SJSA1 (cell line): ENCODE measurements around the gene SEZ6. TPM values are rescaled to one million over a fixed set of nuclear protein-coding genes. Genes with fewer than 3 reads are reported as not detected.

Source experiments
- DNase-seq, 2 experiments: peaks; one replicate each; pipeline ENCODE4 v3.0.0-alpha.2; 2015 to 2020; ENCODE audit warnings: low spot score in 2 of 2, low read depth in 1 of 2
- H3K27ac ChIP-seq: fragments of 250-450 bp; sonication (Bioruptor Pico); 2 replicates; pipeline ENCODE4 v1.5.1; 2020; ENCODE audit warnings: mild to moderate bottlenecking, moderate library complexity
- H3K27me3 ChIP-seq: fragments of 250-450 bp; sonication (Bioruptor Pico); replicated peaks from 2 replicates; pipeline ENCODE4 v1.5.1; 2020; ENCODE audit warnings: mild to moderate bottlenecking, moderate library complexity
- H3K36me3 ChIP-seq: fragments of 250-450 bp; sonication (Bioruptor Pico); 2 replicates; pipeline ENCODE4 v1.5.1; 2020; ENCODE audit warnings: mild to moderate bottlenecking
- H3K4me1 ChIP-seq: fragments of 250-450 bp; sonication (Bioruptor Pico); replicated peaks from 2 replicates; pipeline ENCODE4 v1.6.1; 2021; ENCODE audit warnings: mild to moderate bottlenecking
- H3K4me3 ChIP-seq: fragments of 250-450 bp; sonication (Bioruptor Pico); 2 replicates; pipeline ENCODE4 v1.5.1; 2020; ENCODE audit warnings: mild to moderate bottlenecking
- H3K9me3 ChIP-seq: fragments of 250-450 bp; sonication (Bioruptor Pico); replicated peaks from 2 replicates; pipeline ENCODE4 v1.5.1; 2020; ENCODE audit warnings: mild to moderate bottlenecking
- total RNA-seq: library from RNA; depleted of rRNA; stranded (reverse); fragments of >200 nt; shearing (Covaris generic); gene quantifications from 2 replicates; pipeline ENCODE4 v1.2.3, GENCODE V29; 2014; rRNA removed

The SEZ6 gene
- total RNA-seq, 1 experiment from 2014 or later = not detected

DNA sequence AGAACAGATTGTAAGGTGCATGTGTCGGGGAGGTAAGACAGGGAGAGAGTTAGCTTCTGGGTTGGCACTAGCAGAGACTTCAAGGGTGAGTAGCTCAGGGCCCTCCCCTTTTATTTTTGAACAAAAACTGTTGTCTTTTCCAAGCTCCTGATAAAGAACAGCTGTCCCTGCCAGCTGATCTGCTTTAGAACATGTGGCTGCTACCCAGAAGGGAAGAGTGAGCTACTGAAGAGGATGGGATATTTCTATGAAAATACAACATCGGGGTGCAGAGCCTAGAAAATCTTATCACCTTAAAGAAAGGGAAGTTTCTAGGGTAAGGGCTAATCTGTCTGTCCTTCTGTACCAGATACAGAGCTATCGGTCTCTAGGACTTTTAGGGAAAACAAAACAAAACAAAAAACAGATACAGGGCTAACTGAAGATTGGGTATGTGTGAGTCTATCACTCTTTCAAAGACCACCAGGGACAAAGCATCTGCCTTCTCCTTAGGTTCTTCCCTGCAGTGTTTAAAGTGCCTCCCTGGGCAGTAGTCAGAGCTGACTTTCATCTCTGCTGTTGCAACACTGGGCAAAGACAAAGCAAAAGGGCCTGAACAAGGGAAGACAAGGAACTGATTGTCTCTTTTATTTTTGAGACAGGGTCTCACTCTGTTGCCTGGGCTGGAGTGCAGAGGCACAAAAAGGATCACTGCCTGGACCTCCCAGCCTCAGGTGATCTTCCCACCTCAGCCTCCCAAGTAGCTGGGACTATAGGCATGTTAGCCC, 97.9 kb downstream of the SEZ6 start:
- H3K27me3 ChIP-seq = no peaks in the 10 kb centered on the region
- no peak overlapping the region for H3K4me3 ChIP-seq
- H3K27ac ChIP-seq = no peak overlapping the region
- no peak for DNase-seq
- no peaks in the 10 kb centered on the region for H3K9me3 ChIP-seq
- H3K36me3 ChIP-seq = peaks cover 70% of the 10 kb centered on the region
- H3K4me1 ChIP-seq = peaks cover 12% of the 10 kb centered on the region

DNA sequence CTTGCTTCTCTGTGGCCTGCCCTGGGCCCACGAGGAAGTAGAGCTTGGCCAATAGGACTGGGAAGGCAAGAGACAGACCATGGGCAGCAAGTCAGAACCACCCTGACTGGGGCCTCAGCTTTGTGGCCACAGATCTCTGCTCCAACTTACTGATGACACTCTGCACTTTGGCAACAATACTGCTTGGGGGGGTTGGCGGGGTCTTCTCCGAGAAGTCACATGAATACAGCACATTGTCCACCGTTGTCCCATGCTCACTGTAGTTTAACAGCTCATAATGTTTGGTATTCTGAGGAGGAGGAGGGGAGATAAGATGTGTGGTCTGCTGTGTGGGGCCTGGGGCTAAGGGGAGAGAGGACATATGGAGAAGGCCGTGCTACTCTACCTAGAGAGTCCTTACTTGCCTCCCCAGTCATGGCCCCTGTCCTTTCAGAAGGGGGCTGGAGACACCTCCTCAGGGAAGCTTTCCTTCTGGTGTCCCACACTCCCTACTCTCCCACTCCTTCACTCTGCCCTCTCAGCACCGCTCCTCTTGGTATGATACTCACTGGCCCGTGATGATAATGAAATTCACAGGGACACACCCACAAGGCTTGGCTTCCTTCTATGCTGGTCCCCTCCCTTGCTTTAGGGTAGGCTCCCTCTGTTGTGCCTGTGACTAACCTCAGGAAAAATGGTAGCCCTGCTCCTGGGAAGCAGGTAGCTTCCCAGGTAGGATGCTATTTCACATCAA, 99.0 kb downstream of the SEZ6 start:
- H3K27ac ChIP-seq = no peak overlapping the region
- H3K4me3 ChIP-seq = no peak overlapping the region
- no peaks in the 10 kb centered on the region for H3K27me3 ChIP-seq
- peaks cover 65% of the 10 kb centered on the region for H3K36me3 ChIP-seq
- peaks cover 22% of the 10 kb centered on the region for H3K4me1 ChIP-seq
- DNase-seq = no peak
- no peaks in the 10 kb centered on the region for H3K9me3 ChIP-seq

DNA sequence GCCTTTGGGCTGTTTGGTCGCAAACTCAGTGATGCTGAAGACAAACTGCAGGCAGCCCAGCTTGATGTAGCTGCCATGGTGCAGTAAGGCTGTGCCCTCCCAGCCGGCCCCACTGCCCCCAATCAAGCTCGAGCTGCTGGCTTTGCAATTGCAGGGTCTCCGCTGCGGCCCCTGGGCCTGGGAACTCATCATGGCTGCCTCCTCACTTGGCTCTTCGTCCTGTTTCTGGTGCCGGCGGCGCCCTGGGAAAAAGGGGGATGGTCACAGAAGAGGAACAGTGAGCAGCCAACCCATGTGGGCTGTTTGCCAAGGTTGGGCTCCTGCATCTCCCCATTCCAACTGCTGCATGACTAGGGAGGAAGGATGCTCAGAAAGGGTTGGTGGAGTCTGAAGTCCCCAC, 99.6 kb downstream of the SEZ6 start:
- Histone ChIP-seq H3K9me3 (no peaks in the 10 kb centered on the region), H3K4me3 (no peak overlapping the region), H3K27me3 (no peaks in the 10 kb centered on the region), H3K36me3 (peaks cover 59% of the 10 kb centered on the region), H3K27ac (no peak overlapping the region), H3K4me1 (peaks cover 26% of the 10 kb centered on the region)
- no peak for DNase-seq

Other genes with a start within 250 kb of the SEZ6 start
- gene FAM222B, start 163.2 kb downstream of the SEZ6 start, total RNA-seq = 5.0 and 5.2 TPM in 2 replicates
- gene ERAL1, start 151.0 kb downstream of the SEZ6 start, total RNA-seq = 32.0 and 55.6 TPM in 2 replicates
- gene FLOT2, start 108.3 kb downstream of the SEZ6 start, total RNA-seq = 13.4 and 18.3 TPM in 2 replicates
- 11.7 and 12.7 TPM in 2 replicates for gene DHRS13, start 103.0 kb downstream of the SEZ6 start, total RNA-seq
- gene PHF12, start 54.5 kb downstream of the SEZ6 start, total RNA-seq = 16.7 and 28.5 TPM in 2 replicates
- gene PIPOX, start 37.1 kb upstream of the SEZ6 start, total RNA-seq = 1.00 TPM in 1 of 2 replicates, not detected in the other
- 13.4 and 43.5 TPM in 2 replicates for gene MYO18A, start 174.4 kb upstream of the SEZ6 start, total RNA-seq
- not detected in 2 replicates for gene CRYBA1, start 240.8 kb upstream of the SEZ6 start, total RNA-seq